HEK293T (cell line): ENCODE data around the gene NABP1.

Experiments
- ARNT ChIP-seq: fragments of 450-650 bp; IDR thresholded peaks from 2 replicates; pipeline ENCODE4 v1.6.1; 2017; ENCODE audit warnings: mild to moderate bottlenecking
- BHLHE40 ChIP-seq: fragments of 450-650 bp; IDR thresholded peaks from 2 replicates; pipeline ENCODE4 v1.6.1; 2016; ENCODE audit warnings: mild to moderate bottlenecking, moderate library complexity, borderline replicate concordance
- CTBP1 ChIP-seq: fragments of 450-650 bp; IDR thresholded peaks from 2 replicates; pipeline ENCODE4 v1.6.1; 2016; ENCODE audit warnings: borderline replicate concordance
- ELF4 ChIP-seq: fragments of 450-650 bp; IDR thresholded peaks from 2 replicates; pipeline ENCODE4 v1.6.1; 2017; ENCODE audit warnings: antibody characterized with exemption
- FOXA1 ChIP-seq: fragments of 450-650 bp; IDR thresholded peaks from 2 replicates; pipeline ENCODE4 v1.6.1; 2016; ENCODE audit warnings: mild to moderate bottlenecking
- FOXK2 ChIP-seq: fragments of 450-650 bp; IDR thresholded peaks from 2 replicates; pipeline ENCODE4 v1.6.1; 2016; ENCODE audit warnings: mild to moderate bottlenecking
- LEF1 ChIP-seq: fragments of 450-650 bp; IDR thresholded peaks from 2 replicates; pipeline ENCODE4 v1.6.1; 2017; ENCODE audit warnings: mild to moderate bottlenecking, borderline replicate concordance
- PKNOX1 ChIP-seq: fragments of 450-650 bp; IDR thresholded peaks from 2 replicates; pipeline ENCODE4 v1.6.1; 2016
- SUZ12 ChIP-seq: fragments of 450-650 bp; IDR thresholded peaks from 2 replicates; pipeline ENCODE4 v1.6.1; 2016; ENCODE audit warnings: mild to moderate bottlenecking
- TARDBP ChIP-seq: fragments of 450-650 bp; IDR thresholded peaks from 2 replicates; pipeline ENCODE4 v1.6.1; 2016

- TF ChIP-seq CTBP1 (no peak; the same call in 1 of the 2 replicates), TARDBP (no peak), LEF1 (no peak), ARNT (no peak), ELF4 (no peak), FOXK2 (no peak), SUZ12 (no peak), FOXA1 (no peak), PKNOX1 (peak; percentile 58; the same call in 1 of the 2 replicates), BHLHE40 (no peak)
Measured at GRCh38 chr2:191676790-191677645, 918 bp upstream of the NABP1 start.
